ENCODE data around the gene MSTN. TPM values are rescaled to one million over a fixed set of nuclear protein-coding genes. Genes with fewer than 3 reads are reported as not detected.

MSTN gene
- total and polyA plus RNA-seq, 2 experiments from 2014 or later = 0.21 TPM; not detected in 1

- TF ChIP-seq ETS1 (IDR thresholded peaks at IDR 0.05) = no peak
- TF ChIP-seq, protein P1, sequence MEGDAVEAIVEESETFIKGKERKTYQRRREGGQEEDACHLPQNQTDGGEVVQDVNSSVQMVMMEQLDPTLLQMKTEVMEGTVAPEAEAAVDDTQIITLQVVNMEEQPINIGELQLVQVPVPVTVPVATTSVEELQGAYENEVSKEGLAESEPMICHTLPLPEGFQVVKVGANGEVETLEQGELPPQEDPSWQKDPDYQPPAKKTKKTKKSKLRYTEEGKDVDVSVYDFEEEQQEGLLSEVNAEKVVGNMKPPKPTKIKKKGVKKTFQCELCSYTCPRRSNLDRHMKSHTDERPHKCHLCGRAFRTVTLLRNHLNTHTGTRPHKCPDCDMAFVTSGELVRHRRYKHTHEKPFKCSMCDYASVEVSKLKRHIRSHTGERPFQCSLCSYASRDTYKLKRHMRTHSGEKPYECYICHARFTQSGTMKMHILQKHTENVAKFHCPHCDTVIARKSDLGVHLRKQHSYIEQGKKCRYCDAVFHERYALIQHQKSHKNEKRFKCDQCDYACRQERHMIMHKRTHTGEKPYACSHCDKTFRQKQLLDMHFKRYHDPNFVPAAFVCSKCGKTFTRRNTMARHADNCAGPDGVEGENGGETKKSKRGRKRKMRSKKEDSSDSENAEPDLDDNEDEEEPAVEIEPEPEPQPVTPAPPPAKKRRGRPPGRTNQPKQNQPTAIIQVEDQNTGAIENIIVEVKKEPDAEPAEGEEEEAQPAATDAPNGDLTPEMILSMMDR (conservative IDR thresholded peaks at IDR 0.05; ENCODE audit: low read depth in 2 of 2) = no peak
- no peak for TF ChIP-seq ZNF331 (CRISPR knock-in tag; IDR thresholded peaks at IDR 0.05; ENCODE audit: low read depth)
- TF ChIP-seq NANOG (IDR thresholded peaks at IDR 0.05; ENCODE audit: borderline replicate concordance) = no peak
Observed at GRCh38 chr2:190068764-190069163, 6.2 kb upstream of the MSTN start (continued).

DNA sequence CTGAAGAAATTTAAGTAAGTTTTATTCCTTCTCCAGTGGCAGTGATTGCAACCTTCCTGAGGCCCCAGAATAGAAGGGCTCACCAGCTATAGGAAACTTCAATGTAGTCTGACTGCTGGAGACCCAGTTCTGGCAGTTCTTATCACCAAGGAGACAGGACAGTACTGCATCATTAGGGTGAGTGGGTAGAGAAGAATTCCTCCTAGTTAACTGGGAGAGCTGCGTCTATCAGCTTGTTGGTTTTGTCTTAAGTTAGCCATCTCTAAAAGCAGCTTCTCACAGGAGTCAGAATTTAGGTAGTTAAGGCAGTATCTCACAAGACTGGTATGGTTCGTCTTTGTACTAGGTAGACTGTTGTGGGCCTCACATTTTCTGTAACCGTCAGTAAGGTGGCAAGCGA is 3.3 kb upstream of the MSTN start:
- Histone ChIP-seq H3K4me2 (no peak overlapping the region), H3K4me3 (no peak overlapping the region), H2AFZ (no peak overlapping the region), H3K79me2 (replicated peaks; ENCODE audit: insufficient read depth) (no peaks in the 10 kb centered on the region), H3K27me3 (ENCODE audit: insufficient read depth) (no peaks in the 10 kb centered on the region), H3K9me2 (ENCODE audit: insufficient read depth) (no peaks in the 10 kb centered on the region), H3K4me1 (ENCODE audit: insufficient read depth) (no peaks in the 10 kb centered on the region), H4K20me1 (replicated peaks; ENCODE audit: insufficient read depth) (no peaks in the 10 kb centered on the region), H3K27ac (ENCODE audit: low read depth) (no peak overlapping the region), H3F3A (replicated peaks; ENCODE audit: low read depth) (no peaks in the 10 kb centered on the region), H3K36me3 (ENCODE audit: insufficient read depth) (no peaks in the 10 kb centered on the region)
- no peak for ATAC-seq
- H3K36me3 Mint-ChIP-seq (ENCODE audit: low read depth) = no peaks in the 10 kb centered on the region
- H3K27ac Mint-ChIP-seq = no peak overlapping the region
- H3K4me1 Mint-ChIP-seq = no peaks in the 10 kb centered on the region
- no peak for TF ChIP-seq EZH2 (IDR thresholded peaks at IDR 0.05; ENCODE audit: low read depth, unreplicated experiment)
- no peak for DNase-seq (ENCODE audit: low spot score)
- H3K9me3 Mint-ChIP-seq = no peaks in the 10 kb centered on the region
- H3K4me3 Mint-ChIP-seq = no peak overlapping the region
- H3K27me3 Mint-ChIP-seq (ENCODE audit: insufficient read depth, low read depth, poor library complexity) = no peaks in the 10 kb centered on the region

- no peaks in the 10 kb centered on the region for H3K27me3 ChIP-seq (ENCODE audit: insufficient read depth)
- no peaks in the 10 kb centered on the region for H3K36me3 ChIP-seq (ENCODE audit: insufficient read depth)
- H3K9me3 Mint-ChIP-seq = no peaks in the 10 kb centered on the region
- H3F3A ChIP-seq (replicated peaks; ENCODE audit: low read depth) = no peaks in the 10 kb centered on the region
- H3K36me3 Mint-ChIP-seq (ENCODE audit: low read depth) = no peaks in the 10 kb centered on the region
- no peaks in the 10 kb centered on the region for H4K20me1 ChIP-seq (replicated peaks; ENCODE audit: insufficient read depth)
- no peaks in the 10 kb centered on the region for H3K4me1 Mint-ChIP-seq
- DNase-seq (ENCODE audit: low spot score) (no peak), ATAC-seq (no peak)
- no peaks in the 10 kb centered on the region for H3K79me2 ChIP-seq (replicated peaks; ENCODE audit: insufficient read depth)
- no peak overlapping the region for H3K4me3 Mint-ChIP-seq
- H3K27me3 Mint-ChIP-seq (ENCODE audit: insufficient read depth, low read depth, poor library complexity) = no peaks in the 10 kb centered on the region
- H3K27ac ChIP-seq (ENCODE audit: low read depth) = no peak overlapping the region
- H2AFZ ChIP-seq = no peak overlapping the region
- no peaks in the 10 kb centered on the region for H3K4me1 ChIP-seq (ENCODE audit: insufficient read depth)
- no peak overlapping the region for H3K27ac Mint-ChIP-seq
- no peak overlapping the region for H3K4me2 ChIP-seq
- H3K9me2 ChIP-seq (ENCODE audit: insufficient read depth) = no peaks in the 10 kb centered on the region
- H3K4me3 ChIP-seq = no peak overlapping the region
- no peak for TF ChIP-seq JUNB (IDR thresholded peaks at IDR 0.05; ENCODE audit: unreplicated experiment)
- TF ChIP-seq EZH2 (IDR thresholded peaks at IDR 0.05; ENCODE audit: low read depth, unreplicated experiment) = no peak
- no peak for TF ChIP-seq NANOG (IDR thresholded peaks at IDR 0.05; ENCODE audit: borderline replicate concordance)
- TF ChIP-seq EZH2phosphoT487 (IDR thresholded peaks at IDR 0.05; ENCODE audit: unreplicated experiment) = no peak
- no peak for TF ChIP-seq ZNF114 (CRISPR knock-in tag; IDR thresholded peaks at IDR 0.05)
- TF ChIP-seq STAT1 (IDR thresholded peaks at IDR 0.05; ENCODE audit: unreplicated experiment) = no peak
- TF ChIP-seq CREB1 (CRISPR knock-in tag; IDR thresholded peaks at IDR 0.05; ENCODE audit: low read depth) = no peak
- no peak for TF ChIP-seq ETS1 (IDR thresholded peaks at IDR 0.05)
- TF ChIP-seq ZNF462 (CRISPR knock-in tag; IDR thresholded peaks at IDR 0.05) = no peak
Observed at GRCh38 chr2:190063624-190064023, 1.1 kb upstream of the MSTN start.

All from GM23338 (cell line).